ENCODE results near the gene PRPH2.

- TF ChIP-seq CTCF (IDR thresholded peaks at IDR 0.05; ENCODE audit: insufficient read depth, low read length, poor library complexity, severe bottlenecking) = no peak
- TF ChIP-seq EZH2phosphoT487 (conservative IDR thresholded peaks at IDR 0.05; ENCODE audit: low read length) = no peak
These were observed 26.0 kb upstream of the PRPH2 start for GRCh38 chr6:42748203-42748898.

Data from SU-DHL-6 (cell line).